ENCODE data around the gene TUNAR. TPM values are rescaled to one million over a fixed set of nuclear protein-coding genes. Genes with fewer than 3 reads are reported as not detected.
A peak's percentile ranks its signal among the peaks of the same experiment; 100 is the strongest.

The TUNAR gene
- polyA plus RNA-seq (2014; cell fraction: cytosol; rRNA removed) = 0.36 and 0.56 TPM in 2 replicates
- polyA plus RNA-seq (2014; cell fraction: nucleus; rRNA removed) = 0.07 and 0.43 TPM in 2 replicates

DNA sequence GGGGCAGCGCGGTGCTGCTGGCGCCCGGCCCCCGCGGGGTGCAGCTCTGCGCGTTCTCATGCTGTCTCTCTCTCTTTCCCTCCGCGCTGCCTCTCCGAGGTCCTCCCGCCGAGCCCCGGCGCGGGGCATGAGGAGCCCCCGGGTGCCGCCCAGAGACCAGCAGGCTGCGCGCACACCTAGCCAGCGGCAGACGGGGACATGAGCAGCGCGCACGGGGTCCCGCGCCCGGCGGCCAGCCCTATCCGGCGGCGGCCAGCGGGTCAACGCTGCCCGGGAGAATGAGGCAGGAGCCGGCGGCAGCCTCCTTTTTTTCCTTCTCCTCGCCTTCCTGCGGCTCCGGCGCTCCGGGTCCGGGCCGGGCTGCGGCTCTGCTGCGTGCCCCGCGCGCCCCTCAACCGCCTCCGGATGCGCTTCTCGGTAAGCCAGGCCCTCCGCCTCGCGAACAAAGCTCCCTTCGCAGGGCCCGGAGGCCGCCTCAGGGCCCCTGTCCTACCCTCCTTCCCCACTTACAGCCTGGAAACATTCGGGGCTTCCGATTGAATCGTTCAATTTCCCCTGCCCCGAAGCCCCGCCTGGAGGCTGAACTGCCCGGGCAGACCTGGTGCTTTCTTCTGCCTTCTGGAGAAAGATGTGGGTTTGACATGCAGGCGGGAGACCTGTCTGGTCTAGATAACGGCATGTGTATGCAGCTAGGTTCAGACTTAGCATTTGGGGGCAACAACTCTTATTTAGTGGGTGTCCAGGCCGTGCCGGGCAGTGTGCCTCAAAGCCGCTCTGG, at the start of gene TUNAR:
TUNAR (plus strand) TSS at position 72 of the 778 bp plus-strand sequence.
- DNase-seq (ENCODE audit: low spot score) = peak; percentile 63

DNA sequence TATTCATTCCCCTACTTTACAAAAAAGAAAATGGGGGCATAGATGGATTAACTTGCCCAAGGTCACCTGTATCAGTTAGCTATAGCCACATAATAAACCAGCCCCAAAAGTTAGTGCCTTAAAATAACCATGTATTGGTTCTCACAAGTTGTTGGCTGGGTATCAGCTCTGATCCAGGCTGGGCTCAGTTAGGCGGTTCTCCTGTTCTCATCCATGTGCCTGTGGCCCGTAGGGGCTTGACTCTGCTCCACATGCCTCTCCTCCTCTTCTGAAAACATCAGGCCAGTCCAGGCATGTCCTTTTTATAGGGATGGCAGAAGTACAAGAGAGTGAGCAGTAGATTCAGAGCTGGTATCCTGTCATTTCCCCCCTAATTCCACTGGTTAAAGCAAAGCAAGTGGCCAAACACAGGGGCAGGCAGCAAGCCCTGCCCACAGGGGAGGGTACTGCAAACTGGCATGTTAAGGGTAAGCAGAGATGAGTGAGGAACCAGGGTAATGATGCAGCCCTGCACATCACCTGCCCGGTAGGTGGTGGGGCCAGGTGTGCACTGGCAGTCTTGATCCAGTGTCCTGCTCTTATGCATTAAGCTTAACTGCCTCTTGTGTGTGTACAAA, 47.9 kb upstream of the TUNAR start:
- no peak for DNase-seq (ENCODE audit: low spot score)

- no peak for DNase-seq (ENCODE audit: low spot score)
These were observed 47.3 kb upstream of the TUNAR start for GRCh38 chr14:95829321-95829720.

- no peak for DNase-seq (ENCODE audit: low spot score)
These were observed 46.2 kb upstream of the TUNAR start for GRCh38 chr14:95830386-95830785.

DNA sequence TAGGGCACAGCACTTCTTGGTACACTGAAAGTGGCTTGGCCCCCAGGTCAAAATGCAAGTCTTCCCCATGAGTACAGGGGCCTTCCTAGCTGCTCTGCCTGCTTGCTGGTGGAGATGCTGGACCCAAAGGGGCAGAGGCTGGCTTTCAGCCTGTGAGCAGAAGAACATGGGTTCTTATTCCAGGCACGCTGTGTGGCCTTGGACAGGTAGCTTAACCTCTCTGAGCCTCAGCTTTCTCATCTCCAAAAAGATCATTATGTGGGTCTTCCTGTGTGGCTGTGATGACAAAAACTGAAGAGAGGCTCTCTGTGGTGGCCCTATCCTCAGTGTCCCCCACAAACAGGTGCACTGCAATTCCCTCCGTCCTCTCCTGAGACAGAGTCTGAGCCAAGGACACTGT, 45.6 kb upstream of the TUNAR start:
- no peak for DNase-seq (ENCODE audit: low spot score)

GRCh38 chr14:95831468-95831867, 45.2 kb upstream of the TUNAR start:
- no peak for DNase-seq (ENCODE audit: low spot score)

DNA sequence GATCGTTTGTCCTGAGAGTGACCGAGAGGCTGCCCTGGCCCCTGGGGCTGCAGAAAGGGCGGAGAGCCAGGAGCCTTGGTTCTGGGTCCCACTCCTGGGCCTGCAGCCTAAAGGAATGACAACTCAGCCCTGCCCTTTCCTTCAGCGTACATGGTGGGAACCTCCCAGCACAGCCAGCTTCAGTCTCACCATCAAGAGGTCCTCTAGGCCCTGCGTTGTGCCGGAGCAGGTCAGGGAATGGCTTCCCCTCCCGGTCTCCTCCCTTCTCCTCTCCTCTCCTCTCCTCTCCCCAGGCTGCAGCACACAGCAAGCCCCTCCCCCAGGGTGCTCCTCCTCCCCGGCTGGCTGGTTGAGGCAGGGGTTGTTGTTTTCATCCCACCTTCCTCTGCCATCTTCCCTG, 44.6 kb upstream of the TUNAR start:
- no peak for DNase-seq (ENCODE audit: low spot score)

GRCh38 chr14:95833429-95833828, 43.2 kb upstream of the TUNAR start:
- DNase-seq (ENCODE audit: low spot score) = peak; percentile 12

- no peak for DNase-seq (ENCODE audit: low spot score)
These were observed 42.1 kb upstream of the TUNAR start for GRCh38 chr14:95834496-95834895.

DNA sequence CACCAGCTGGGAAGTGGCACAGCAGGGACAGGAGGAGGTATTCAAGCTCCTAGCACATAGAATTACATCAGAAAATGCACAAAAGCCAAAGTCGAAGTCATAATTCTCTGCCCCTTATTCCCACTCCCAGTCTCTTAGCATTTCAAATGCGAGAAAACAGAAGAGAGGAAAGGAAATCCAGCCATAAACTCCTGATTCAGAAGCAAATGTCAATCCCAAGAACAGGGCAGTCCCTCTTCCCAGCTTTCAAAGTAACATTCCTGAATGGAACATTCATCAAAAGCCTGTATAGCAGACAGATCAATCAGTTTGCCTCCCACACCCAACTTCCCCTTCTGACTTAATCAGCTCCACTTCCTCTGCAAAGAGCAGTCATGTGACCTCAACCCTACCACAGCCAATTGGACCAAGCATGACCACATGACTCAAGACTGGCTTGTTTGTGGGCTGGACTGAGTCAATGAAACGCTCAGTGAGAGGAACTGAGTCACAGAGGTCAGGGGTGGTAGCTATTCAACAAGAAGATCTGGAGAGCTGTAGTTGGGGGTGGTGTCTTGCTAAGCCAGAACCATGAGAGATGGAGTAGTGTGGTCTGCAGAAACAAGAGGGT, 41.4 kb upstream of the TUNAR start:
- no peak for DNase-seq (ENCODE audit: low spot score)

GRCh38 chr14:95838862-95839261, 37.8 kb upstream of the TUNAR start:
- no peak for DNase-seq (ENCODE audit: low spot score)

- no peak for DNase-seq (ENCODE audit: low spot score)
These were observed 36.4 kb upstream of the TUNAR start for GRCh38 chr14:95840094-95840700.

GRCh38 chr14:95841668-95842067, 35.0 kb upstream of the TUNAR start:
- DNase-seq (ENCODE audit: low spot score) = no peak

DNA sequence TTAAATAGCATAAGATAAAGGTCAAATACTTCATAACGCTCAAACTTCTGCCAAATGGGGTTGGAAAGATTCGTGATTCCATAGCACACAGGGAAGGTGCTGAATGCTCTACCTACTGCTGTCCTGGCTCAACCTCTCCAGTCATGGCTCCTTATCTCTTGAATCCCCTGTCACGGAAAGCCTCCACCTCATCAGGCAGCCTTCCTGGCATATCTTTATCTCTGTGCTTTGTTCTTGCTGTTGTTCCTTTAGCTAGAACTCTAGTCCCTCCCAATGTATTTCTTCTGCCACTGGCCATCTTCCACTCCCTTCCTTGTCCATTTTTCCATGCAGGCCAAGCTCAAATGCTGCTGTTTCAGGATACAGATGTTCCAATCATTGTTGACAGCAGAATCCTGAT, 26.9 kb upstream of the TUNAR start:
- DNase-seq (ENCODE audit: low spot score) = no peak

DNA sequence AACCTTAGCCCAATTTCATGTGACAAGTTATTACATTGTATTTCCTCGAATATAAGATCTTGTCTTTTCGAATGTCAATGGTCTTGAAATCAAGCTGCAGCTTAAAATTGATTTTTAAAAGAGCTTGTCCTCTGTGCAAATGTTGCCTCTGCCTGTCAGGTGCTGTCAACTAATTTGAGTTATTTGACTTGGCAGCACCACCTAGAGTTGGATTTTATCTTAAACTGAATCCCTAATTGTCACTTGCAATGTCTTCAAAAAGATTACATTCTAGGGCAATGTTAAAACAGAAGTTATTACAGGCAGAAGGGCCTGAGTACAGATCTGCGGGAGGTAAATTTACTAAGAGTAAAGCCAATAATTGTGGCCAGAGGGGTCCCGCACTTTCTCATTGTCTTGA, 26.2 kb upstream of the TUNAR start:
- DNase-seq (ENCODE audit: low spot score) = no peak

- no peak for DNase-seq (ENCODE audit: low spot score)
These were observed 21.0 kb upstream of the TUNAR start for GRCh38 chr14:95855606-95856005.

- no peak for DNase-seq (ENCODE audit: low spot score)
These were observed 19.4 kb upstream of the TUNAR start for GRCh38 chr14:95857275-95857674.

DNA sequence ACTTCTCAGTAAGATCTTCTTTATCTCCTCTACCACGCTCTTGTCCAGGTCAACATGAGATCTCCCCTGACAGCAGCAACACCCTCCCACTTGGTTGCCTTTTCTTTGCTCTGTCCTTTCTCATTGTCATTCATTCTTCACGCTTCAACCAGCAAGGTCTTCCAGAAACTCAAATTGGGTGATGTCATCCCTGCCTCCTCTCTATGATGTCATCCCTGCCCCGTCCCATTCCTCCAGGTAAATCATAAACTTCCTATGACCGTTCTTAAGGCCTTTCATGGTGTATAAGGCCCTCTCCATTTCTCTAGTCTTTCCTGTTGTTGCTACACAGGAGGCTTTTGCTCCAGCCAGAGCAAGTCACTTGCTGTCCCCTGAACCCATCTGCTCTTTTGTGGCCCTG, 17.7 kb upstream of the TUNAR start:
- no peak for DNase-seq (ENCODE audit: low spot score)

DNA sequence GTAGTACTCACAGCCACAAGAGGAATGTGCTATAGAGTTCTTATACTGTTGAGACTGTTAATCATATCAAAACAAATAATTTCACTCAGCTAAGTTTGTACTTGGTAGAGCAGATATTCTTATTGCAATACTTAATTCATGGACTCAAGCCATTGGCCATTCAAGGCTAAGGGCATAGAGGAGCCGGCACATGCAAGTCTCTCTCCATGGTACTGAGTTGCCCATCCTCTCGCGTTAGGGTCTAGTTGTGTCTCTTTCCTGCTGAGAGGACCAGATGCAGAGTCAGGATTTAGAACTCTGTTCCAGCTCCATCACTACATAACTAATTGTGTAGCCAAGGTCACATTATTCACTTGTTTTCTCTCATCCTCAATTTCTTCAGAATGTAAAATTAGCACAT, 14.4 kb upstream of the TUNAR start:
- no peak for DNase-seq (ENCODE audit: low spot score)

GRCh38 chr14:95863295-95863694, 13.3 kb upstream of the TUNAR start:
- no peak for DNase-seq (ENCODE audit: low spot score)

DNA sequence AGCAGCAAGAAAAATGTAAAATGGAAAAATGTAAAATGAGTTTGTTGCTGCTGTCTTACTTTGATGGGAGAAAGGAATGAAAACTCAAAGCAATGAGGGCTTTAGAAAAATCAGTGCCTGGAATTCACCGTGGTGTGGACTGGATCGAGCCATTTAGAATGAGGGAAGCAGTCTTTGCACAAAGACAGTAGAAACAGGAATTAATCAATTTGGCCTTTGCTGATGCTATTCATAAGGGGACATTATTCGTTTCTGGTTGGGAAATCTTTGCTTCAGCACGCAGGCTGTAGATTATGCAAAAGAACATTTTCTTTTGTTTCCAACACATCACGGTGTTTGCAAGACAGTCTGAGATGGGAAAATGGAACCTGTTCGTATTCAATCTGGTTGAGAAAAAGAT, 6.9 kb upstream of the TUNAR start:
- DNase-seq (ENCODE audit: low spot score) = no peak

GRCh38 chr14:95870772-95871171, 5.9 kb upstream of the TUNAR start:
- no peak for DNase-seq (ENCODE audit: low spot score)

Measured in SK-N-DZ (cell line).